ENCODE measurements around the gene HAUS1.
"Not testable (repeated sequence)": the region's sequence is repeated elsewhere in the genome, so short reads cannot be mapped to it uniquely, and the experiment has no call there.

Gene HAUS1

GRCh38 chr18:46158499-46158898 lies 54.3 kb downstream of the HAUS1 start:
- no peak for DNase-seq

GRCh38 chr18:46160050-46160798 lies 56.0 kb downstream of the HAUS1 start:
- no peak for DNase-seq

GRCh38 chr18:46160840-46161239 lies 56.7 kb downstream of the HAUS1 start:
- DNase-seq: not testable (repeated sequence)

DNA sequence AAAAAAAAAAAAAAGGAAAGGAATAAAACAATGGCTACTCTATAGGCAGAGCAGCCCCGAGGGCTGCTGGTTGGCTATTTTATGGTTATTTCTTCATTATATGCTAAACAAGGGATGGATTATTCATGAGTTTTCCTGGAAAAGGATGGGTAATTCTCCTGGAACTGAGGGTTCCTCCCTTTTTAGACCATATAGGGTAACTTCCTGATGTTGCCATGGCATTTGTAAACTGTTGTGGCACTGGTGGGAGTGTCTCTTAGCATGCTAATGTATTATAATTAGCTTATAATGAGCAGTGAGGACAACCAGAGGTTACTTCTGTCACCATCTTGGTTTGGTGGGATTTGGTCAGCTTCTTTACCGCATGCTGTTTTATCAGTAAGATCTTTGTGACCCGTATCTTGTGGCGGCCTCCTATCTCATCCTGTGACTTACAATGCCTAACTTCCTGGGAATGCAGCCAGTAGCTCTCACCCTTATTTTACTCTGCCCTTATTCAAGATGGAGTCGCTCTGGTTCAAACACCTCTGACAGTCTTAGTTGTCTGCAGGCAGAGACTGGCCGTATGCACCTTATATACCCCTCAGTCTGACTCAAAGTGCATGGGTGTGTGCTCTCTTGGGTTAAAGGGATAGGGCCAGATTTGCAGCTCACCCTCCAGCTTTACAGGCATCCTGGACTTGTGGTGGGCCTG lies 57.7 kb downstream of the HAUS1 start:
- DNase-seq: no peak

DNA sequence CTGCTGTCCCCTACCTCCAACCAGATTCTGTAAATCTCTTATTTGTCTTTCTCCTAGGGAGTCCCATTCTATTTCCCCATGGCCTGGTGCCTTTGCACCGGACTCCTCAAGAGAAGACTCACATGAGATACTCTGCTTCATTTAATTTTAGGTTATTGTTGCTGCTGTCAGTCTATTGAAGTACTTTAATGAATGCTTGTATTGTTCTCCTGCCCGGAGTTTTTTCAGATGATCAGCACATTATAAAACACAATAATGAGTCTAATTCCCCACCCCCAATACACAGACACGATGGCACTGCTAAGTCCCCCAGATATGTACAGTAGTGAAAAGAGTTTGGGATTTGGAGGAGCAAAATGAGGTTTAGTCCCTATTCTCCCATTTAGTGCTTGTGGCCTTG lies 58.9 kb downstream of the HAUS1 start:
- DNase-seq: no peak

GRCh38 chr18:46163941-46164499 lies 59.8 kb downstream of the HAUS1 start:
- no peak for DNase-seq

DNA sequence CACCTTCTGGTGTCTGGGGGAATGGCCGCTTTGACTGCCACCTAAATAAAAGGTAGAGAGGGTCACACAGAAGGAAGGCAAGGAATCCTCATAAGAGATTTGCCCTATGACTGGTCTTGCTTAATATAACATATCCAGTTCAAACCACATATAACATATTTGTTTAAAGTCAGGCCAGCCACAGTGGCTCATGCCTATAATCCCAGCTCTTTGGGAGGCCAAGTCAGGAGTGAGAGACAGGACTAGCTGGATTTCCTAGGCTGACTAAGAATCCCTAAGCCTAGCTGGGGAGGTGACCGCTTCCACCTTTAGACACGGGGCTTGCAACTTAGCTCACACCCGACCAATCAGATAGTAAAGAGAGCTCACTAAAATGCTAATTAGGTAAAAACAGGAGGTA lies 60.3 kb downstream of the HAUS1 start:
- not testable (repeated sequence) for DNase-seq

GRCh38 chr18:46164920-46165319 lies 60.7 kb downstream of the HAUS1 start:
- no peak for DNase-seq

DNA sequence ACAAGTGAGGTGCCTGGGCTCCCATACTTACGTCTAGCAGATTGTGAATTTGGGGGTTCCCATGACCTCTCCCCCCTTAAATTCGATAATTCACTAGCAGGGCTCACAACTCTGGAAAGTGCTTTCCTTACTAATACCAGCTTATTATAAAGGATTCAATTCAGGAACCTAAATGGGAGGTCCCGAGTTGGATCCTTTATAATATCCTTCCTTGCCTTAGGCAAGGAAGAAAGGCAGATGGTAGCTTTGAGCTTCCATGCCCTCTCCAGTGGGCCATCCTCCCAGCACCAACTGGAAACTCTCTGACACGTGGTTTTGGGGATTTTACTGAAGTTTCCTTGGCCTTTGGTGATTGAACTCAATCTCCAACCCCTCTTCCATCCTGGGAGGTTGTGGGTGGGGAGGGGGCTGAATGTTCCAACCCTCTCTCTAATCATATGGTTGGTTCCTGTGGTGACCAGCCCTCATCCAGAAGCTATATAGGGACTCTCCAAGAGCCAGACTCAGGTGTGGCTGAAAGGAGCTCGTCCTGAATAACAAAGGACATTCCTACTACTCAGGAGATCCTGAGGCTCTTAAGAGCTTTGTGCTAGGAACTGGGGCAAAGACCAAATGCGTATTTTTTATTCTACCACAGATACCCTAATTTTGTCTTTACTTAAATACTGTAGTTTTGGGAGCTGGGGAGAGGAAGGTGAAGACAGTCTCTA lies 62.2 kb downstream of the HAUS1 start:
- no peak for DNase-seq

- DNase-seq: no peak
Measured at GRCh38 chr18:46167971-46168370, 63.8 kb downstream of the HAUS1 start.

GRCh38 chr18:46169464-46169941 lies 65.3 kb downstream of the HAUS1 start:
- DNase-seq: no peak

- DNase-seq: no peak
Measured at GRCh38 chr18:46171331-46171730, 67.1 kb downstream of the HAUS1 start.

DNA sequence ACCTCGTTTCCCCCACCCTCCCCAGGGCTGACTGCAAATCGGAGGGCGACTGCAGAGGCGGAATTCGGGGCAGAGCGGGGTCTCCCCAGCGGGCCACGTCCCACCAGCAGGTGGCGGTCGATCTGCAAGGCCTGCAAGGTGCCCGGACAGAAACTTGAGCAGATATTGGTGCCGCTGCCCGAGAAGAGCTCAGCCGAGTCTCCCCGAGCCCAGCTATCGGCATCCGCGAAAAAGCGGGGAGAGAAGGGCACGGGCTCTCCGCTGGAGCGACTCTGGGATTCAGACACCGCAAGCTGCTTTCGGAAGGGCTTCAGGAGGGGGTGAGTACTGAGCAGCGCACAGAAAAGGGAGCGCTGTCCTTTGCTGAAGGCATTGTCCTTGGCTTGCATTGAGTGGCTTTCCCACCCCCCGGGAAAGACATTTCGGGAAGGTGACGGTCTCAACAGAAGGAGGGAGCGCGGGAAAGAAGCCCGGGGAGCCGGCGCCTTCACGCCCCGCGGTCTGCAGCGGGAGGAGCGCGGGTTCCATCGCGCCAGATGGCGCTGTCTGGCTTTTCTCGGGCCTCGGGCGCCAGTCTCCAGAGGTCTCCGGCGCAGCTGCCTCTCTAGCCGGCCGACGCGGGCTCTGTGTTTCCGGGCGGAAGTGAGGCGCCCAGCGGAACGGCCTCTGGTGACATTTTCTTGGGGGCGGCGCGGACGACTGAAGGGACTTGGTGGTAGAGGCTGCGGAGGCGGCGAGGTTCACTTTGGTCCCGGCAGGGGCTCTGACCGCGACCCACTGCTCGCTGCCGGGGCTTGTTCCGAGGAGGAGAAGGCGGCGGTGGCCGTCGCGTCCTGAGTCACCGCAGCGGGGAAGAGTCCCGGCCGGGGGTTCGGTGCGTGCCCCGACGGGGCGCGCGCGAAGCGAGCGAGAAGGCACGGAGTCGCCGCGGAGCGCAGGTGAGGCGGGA lies 69.5 kb downstream of the HAUS1 start:
- DNase-seq: peak; percentile 90

- DNase-seq: peak; percentile 21
Measured at GRCh38 chr18:46174342-46175041, 70.3 kb downstream of the HAUS1 start.

- no peak for DNase-seq
Measured at GRCh38 chr18:46176001-46176400, 71.8 kb downstream of the HAUS1 start.
